Epidermal melanocyte (primary cell): ENCODE data around the gene ARHGDIA.
"Not testable (repeated sequence)": the region's sequence is repeated elsewhere in the genome, so short reads cannot be mapped to it uniquely, and the experiment has no call there.

ENCODE experiments used
- DNase-seq: peaks from one replicate; pipeline ENCODE4 v3.0.0; 2011; ENCODE audit warnings: low spot score; ENCODE audit not compliant: insufficient read length

Gene ARHGDIA

DNA sequence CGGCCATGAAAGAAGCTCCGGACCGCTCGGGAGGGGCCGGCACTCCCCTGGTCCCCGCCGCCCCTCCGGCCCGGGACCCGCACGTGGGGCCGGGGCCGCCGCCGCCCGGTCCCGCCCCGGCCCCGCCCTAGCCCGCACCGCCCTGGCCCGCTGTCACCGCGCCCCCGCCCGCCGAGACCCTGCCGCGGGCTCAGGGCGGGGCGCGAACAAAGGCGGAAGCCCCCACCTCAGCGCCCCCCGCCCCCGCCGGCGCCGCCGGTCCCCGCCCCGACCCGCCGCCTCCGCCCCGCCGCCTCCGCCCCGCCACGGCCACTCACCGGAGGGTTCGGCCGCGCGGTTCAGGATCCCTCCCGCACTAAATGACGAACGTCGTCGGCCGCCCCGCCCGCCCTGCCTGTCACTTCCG, at the start of gene ARHGDIA:
ARHGDIA (minus strand) TSS at position 357 of the 406 bp plus-strand sequence. CDS start 1,407 bp downstream, outside the sequence.
- no peak for DNase-seq

GRCh38 chr17:81918832-81919545, 47.9 kb upstream of the ARHGDIA start:
- no peak for DNase-seq

GRCh38 chr17:81918333-81918669, 47.2 kb upstream of the ARHGDIA start:
- not testable (repeated sequence) for DNase-seq

DNA sequence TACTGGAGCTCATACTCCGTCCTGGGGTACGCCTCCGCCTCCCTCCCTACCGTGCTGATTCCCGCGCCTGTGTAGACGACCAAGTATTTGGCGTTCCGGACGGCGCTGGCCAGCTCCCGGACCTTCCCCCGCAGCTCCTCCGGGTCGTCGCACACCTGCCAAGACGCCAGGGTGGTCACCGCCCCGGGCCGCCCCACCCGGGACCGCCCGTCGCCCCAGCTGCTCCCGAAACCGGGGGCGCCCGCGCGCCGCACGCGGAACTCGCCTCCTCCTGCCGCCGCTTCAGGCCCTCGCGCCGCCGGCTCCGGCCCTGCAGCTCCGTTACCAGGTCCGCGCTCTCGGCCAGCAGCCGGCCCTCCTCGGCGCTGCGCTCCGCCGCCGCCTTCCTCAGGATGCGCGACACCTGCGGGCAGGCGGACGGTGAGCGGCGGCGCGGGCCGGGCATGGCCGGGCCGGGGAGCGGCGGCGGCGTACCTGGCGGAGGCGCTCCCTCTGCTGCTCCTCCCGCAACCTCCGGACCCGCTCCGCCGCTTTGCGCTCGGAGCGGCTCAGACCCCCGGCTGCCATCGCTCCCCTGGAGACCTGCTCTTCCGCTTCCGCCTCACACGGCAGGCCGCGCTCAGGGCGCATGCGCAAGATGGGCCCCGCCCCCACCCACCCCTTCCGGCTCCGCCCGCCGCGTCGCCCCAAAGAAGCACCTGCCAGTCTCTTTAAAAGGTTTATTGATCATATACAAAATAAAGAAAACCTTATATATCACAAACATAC, 46.6 kb upstream of the ARHGDIA start, which contains the start of gene SIRT7:
SIRT7 (minus strand) TSS at position 612 of the 768 bp plus-strand sequence; CDS start at position 567, 45 bp downstream.
- peak; percentile 100 for DNase-seq

DNA sequence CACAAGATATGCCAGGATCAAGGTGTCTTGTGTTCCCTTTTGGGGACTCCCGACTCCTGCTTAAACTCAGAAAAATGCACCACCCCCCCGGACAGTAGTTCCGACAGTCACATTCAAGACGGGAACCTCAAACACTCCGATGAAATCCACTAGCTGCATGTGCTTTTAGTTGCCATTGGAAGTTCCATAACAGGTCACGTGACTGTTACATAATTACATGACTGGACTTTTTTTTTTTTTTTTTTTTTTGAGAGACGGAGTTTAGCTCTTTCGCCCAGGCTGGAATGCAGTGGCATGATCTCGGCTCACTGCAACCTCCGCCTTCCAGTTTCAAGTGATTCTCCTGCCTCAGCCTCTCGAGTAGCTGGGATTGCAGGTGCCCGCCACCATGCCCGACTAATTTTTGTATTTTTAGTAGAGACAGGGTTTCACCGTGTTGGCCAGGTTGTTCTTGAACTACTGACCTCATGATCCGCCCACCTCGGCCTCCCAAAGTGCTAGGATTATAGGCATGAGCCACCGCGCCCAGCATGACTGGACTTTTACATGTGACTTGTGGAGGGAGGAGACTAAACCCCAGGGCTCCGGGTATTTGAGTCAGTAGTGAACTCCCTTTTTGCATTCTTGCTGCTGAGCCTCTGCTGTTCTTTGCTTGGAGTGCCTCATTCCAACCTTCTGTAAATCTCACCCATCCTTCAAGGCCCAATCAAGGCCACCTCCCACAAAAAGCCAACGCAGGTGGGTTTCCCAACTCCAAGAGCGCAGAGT, 45.3 kb upstream of the ARHGDIA start:
- no peak for DNase-seq

- no peak for DNase-seq
Observed at GRCh38 chr17:81915331-81915730, 44.2 kb upstream of the ARHGDIA start.

- DNase-seq = no peak
Observed at GRCh38 chr17:81914103-81914850, 43.1 kb upstream of the ARHGDIA start.

- DNase-seq = no peak
Observed at GRCh38 chr17:81913394-81914102, 42.4 kb upstream of the ARHGDIA start.

DNA sequence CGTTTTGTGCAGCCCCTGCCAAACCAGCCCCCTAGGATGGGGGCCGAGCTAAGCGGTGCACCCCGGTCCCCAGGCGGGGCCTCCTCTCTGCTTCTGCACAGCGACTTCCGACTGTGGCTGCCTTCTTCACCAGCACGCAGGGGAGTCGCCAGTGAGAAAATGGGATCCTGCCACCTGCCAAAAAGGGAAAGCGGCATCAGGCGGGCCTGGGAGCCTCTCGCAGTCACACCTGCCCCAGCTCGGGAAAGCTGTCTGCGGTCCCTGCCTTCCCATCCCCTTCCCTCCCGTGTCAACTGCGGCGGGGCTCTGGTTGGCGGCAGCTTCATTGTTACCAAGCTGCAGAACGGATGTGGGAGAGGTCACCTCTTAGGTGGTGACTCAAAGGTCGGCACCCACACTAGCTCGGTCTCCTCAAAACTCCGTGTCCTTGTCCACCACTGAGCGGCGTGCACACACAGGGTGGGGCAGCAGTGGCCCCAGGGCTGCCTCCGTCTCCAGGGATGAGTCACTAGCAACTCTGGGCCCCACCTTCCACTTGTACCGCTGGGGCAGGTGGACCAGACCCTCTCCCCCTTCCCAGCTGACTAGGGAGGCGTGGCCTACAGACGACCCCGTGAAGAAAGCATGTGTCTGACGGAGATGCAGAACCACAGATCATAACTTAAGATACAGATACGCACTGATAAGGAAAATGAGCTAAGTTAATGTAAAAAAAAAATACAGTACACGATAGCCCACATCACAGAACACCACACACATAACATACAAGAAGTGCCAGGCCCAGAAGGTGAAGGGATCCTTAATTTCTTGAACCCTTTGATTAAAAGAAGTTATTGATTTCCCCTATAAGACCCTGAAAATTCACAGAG, 41.5 kb upstream of the ARHGDIA start:
- DNase-seq = no peak

- DNase-seq = no peak
Observed at GRCh38 chr17:81911969-81912368, 40.8 kb upstream of the ARHGDIA start.

DNA sequence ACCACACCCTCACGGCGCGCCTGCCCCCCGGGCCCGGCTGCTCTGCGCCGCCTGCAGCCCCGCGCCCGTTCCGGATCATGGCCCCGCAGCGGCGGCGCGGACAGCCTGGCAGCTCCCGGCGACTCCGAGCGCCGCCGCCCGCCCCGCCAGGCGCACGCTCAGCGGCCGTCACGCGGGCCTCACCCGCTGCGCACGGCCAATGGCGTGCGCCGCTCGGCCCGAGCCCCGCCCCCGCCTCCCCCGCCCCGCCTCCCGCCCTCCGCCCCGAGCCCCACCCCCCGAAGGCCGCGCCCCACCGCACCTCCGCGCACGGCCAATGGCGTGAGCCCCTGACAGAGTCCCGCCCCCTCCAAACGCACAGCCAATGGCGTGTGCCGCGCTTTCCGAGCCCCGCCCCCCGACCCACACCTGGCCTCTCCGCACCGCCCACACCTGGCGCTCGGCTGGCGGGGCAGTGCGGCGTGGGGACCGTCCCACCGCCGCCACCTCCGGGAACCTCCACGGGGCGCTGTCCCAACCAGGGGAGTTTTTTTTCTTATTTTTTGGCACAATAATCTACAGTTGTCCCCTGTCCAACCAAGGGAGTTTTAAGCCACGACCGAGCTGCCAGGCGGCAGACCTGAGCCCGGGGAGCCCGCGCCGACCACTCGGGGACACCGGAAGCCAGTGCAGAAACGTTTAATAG, 40.3 kb upstream of the ARHGDIA start, which contains the start of gene PCYT2:
PCYT2 (minus strand) TSS at position 123 of the 685 bp plus-strand sequence; CDS start at position 79, 44 bp downstream.
- DNase-seq = peak; percentile 100

GRCh38 chr17:81910840-81911276, 39.7 kb upstream of the ARHGDIA start:
- DNase-seq = no peak

GRCh38 chr17:81909966-81910839, 39.1 kb upstream of the ARHGDIA start:
- DNase-seq = no peak

DNA sequence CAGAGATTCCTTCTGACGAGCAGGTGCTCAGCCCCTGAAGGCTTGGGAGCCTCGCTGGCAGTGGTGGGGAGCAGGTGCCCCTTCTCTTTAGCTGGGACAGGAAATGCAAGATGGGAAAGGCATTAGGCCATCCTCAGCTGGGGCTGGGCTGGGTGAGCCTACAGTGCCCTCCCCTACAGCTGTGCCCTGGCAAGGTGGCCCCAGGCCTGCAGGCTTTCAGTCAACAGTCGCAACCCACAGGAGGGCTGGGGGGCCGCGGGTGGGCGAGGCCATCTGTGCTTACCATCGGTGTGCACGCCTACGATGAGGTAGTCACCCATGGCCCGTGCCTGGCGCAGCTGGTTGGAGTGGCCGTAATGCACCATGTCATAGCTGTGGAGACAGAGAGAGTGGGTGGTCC, 38.1 kb upstream of the ARHGDIA start:
- no peak for DNase-seq

GRCh38 chr17:81908793-81909192, 37.7 kb upstream of the ARHGDIA start:
- no peak for DNase-seq

- DNase-seq = no peak
Observed at GRCh38 chr17:81907219-81908145, 36.3 kb upstream of the ARHGDIA start.
